ENCODE data around the gene AXIN1. TPM values are rescaled to one million over a fixed set of nuclear protein-coding genes. Genes with fewer than 3 reads are reported as not detected.
A peak's percentile ranks its signal among the peaks of the same experiment; 100 is the strongest.
"Not testable (repeated sequence)": the region's sequence is repeated elsewhere in the genome, so short reads cannot be mapped to it uniquely, and the experiment has no call there.

Gene AXIN1
- total RNA-seq, 2 donors from 2014 or later, result 20.1 to 29.1 TPM

GRCh38 chr16:345772-346171, 6.8 kb downstream of the AXIN1 start:
- H3K36me3 Mint-ChIP-seq, result no peaks in the 10 kb centered on the region
- peaks cover 73 to 75% of the 10 kb centered on the region in 2 donors for H3K4me1 Mint-ChIP-seq (ENCODE audit: low read depth in 2 of 2)
- H3K9me3 Mint-ChIP-seq, result no peaks in the 10 kb centered on the region
- DNase-seq (ENCODE audit: low spot score), result no peak
- peak overlapping the region; percentile 71 for H3K4me3 Mint-ChIP-seq
- no peak overlapping the region for H3K27ac Mint-ChIP-seq
- peak; percentile 20 to 76 for ATAC-seq
- H3K27me3 Mint-ChIP-seq, result no peaks in the 10 kb centered on the region

GRCh38 chr16:342455-343213, 9.9 kb downstream of the AXIN1 start:
- Mint-ChIP-seq H3K27ac (peak overlapping the region; percentile 38 to 39), H3K36me3 (no peaks in the 10 kb centered on the region), H3K9me3 (no peaks in the 10 kb centered on the region), H3K27me3 (no peaks in the 10 kb centered on the region), H3K4me3 (peak overlapping the region; percentile 59), H3K4me1 (ENCODE audit: low read depth in 2 of 2) (peaks cover 64 to 65% of the 10 kb centered on the region in 2 donors)
- DNase-seq (ENCODE audit: low spot score) (no peak), ATAC-seq (no peak)

GRCh38 chr16:341974-342336, 10.6 kb downstream of the AXIN1 start:
- H3K27me3 Mint-ChIP-seq; H3K36me3 Mint-ChIP-seq; H3K9me3 Mint-ChIP-seq; ATAC-seq; DNase-seq (ENCODE audit: low spot score): not testable (repeated sequence)
- Mint-ChIP-seq H3K4me1 (ENCODE audit: low read depth in 2 of 2) (peaks cover 57 to 59% of the 10 kb centered on the region in 2 donors), H3K27ac (peak overlapping the region; percentile 39 to 72), H3K4me3 (peak overlapping the region; percentile 59)

- peaks cover 55% of the 10 kb centered on the region in 2 donors for H3K4me1 Mint-ChIP-seq (ENCODE audit: low read depth in 2 of 2)
- ATAC-seq; H3K27me3 Mint-ChIP-seq; DNase-seq (ENCODE audit: low spot score); H3K36me3 Mint-ChIP-seq; H3K9me3 Mint-ChIP-seq: not testable (repeated sequence)
- H3K27ac Mint-ChIP-seq, result peak overlapping the region; percentile 39 to 72
- H3K4me3 Mint-ChIP-seq, result peak overlapping the region; percentile 59
Measured at GRCh38 chr16:341095-341973, 11.2 kb downstream of the AXIN1 start.

GRCh38 chr16:340370-341091, 12.0 kb downstream of the AXIN1 start:
- peak overlapping the region; percentile 33 to 56 for H3K27ac Mint-ChIP-seq
- H3K4me1 Mint-ChIP-seq (ENCODE audit: low read depth in 2 of 2), result peaks cover 55% of the 10 kb centered on the region in 2 donors
- no peaks in the 10 kb centered on the region for H3K27me3 Mint-ChIP-seq
- no peak for DNase-seq (ENCODE audit: low spot score)
- H3K36me3 Mint-ChIP-seq, result no peaks in the 10 kb centered on the region
- peak overlapping the region; percentile 60 for H3K4me3 Mint-ChIP-seq
- no peak for ATAC-seq
- no peaks in the 10 kb centered on the region for H3K9me3 Mint-ChIP-seq

GRCh38 chr16:339680-340079, 12.8 kb downstream of the AXIN1 start:
- DNase-seq (ENCODE audit: low spot score), result no peak
- H3K27me3 Mint-ChIP-seq, result no peaks in the 10 kb centered on the region
- peaks cover 54 to 55% of the 10 kb centered on the region in 2 donors for H3K4me1 Mint-ChIP-seq (ENCODE audit: low read depth in 2 of 2)
- H3K27ac Mint-ChIP-seq, result peak overlapping the region; percentile 33 to 56
- peak overlapping the region; percentile 60 for H3K4me3 Mint-ChIP-seq
- peak; percentile 62 to 70 for ATAC-seq
- H3K36me3 Mint-ChIP-seq, result no peaks in the 10 kb centered on the region
- H3K9me3 Mint-ChIP-seq, result no peaks in the 10 kb centered on the region

- H3K9me3 Mint-ChIP-seq, result no peaks in the 10 kb centered on the region
Measured at GRCh38 chr16:337975-338575, 14.4 kb downstream of the AXIN1 start.

GRCh38 chr16:337437-337836, 15.1 kb downstream of the AXIN1 start:
- Mint-ChIP-seq H3K9me3 (no peaks in the 10 kb centered on the region), H3K36me3 (no peaks in the 10 kb centered on the region), H3K4me1 (ENCODE audit: low read depth in 2 of 2) (peaks cover 58 to 59% of the 10 kb centered on the region in 2 donors), H3K27ac (no peak overlapping the region), H3K27me3 (no peaks in the 10 kb centered on the region), H3K4me3 (no peak overlapping the region)
- DNase-seq (ENCODE audit: low spot score), result no peak
- ATAC-seq, result no peak

More at GRCh38 chr16:337975-338575, 14.4 kb downstream of the AXIN1 start:
- DNase-seq (ENCODE audit: low spot score), result no peak
- peaks cover 62 to 64% of the 10 kb centered on the region in 2 donors for H3K4me1 Mint-ChIP-seq (ENCODE audit: low read depth in 2 of 2)
- peak overlapping the region; percentile 27 to 46 for H3K27ac Mint-ChIP-seq
- H3K36me3 Mint-ChIP-seq, result no peaks in the 10 kb centered on the region
- H3K4me3 Mint-ChIP-seq, result no peak overlapping the region
- peak; percentile 41 to 54 for ATAC-seq
- H3K27me3 Mint-ChIP-seq, result no peaks in the 10 kb centered on the region

GRCh38 chr16:336269-336668, 16.3 kb downstream of the AXIN1 start:
- ATAC-seq (no peak), DNase-seq (ENCODE audit: low spot score) (no peak)
- Mint-ChIP-seq H3K27me3 (no peaks in the 10 kb centered on the region), H3K4me1 (ENCODE audit: low read depth in 2 of 2) (peaks cover 57 to 58% of the 10 kb centered on the region in 2 donors), H3K9me3 (no peaks in the 10 kb centered on the region), H3K36me3 (no peaks in the 10 kb centered on the region), H3K4me3 (peak overlapping the region; percentile 28), H3K27ac (peak overlapping the region; percentile 7 to 38)

- ATAC-seq; H3K27me3 Mint-ChIP-seq; DNase-seq (ENCODE audit: low spot score); H3K36me3 Mint-ChIP-seq; H3K9me3 Mint-ChIP-seq: not testable (repeated sequence)
- Mint-ChIP-seq H3K27ac (peak overlapping the region; percentile 7 to 38), H3K4me1 (ENCODE audit: low read depth in 2 of 2) (peaks cover 60 to 67% of the 10 kb centered on the region in 2 donors), H3K4me3 (peak overlapping the region; percentile 26)
Measured at GRCh38 chr16:334861-335632, 17.5 kb downstream of the AXIN1 start.

GRCh38 chr16:334164-334832, 18.2 kb downstream of the AXIN1 start:
- H3K36me3 Mint-ChIP-seq; H3K4me3 Mint-ChIP-seq; ATAC-seq; H3K27ac Mint-ChIP-seq; H3K27me3 Mint-ChIP-seq; H3K9me3 Mint-ChIP-seq; DNase-seq (ENCODE audit: low spot score): not testable (repeated sequence)
- H3K4me1 Mint-ChIP-seq (ENCODE audit: low read depth in 2 of 2), result peaks cover 57 to 63% of the 10 kb centered on the region in 2 donors

- H3K9me3 Mint-ChIP-seq, result no peaks in the 10 kb centered on the region
- H3K27ac Mint-ChIP-seq, result no peak overlapping the region
- no peaks in the 10 kb centered on the region for H3K27me3 Mint-ChIP-seq
- H3K4me1 Mint-ChIP-seq (ENCODE audit: low read depth in 2 of 2), result peaks cover 54 to 59% of the 10 kb centered on the region in 2 donors
- ATAC-seq, result no peak
- H3K36me3 Mint-ChIP-seq, result no peaks in the 10 kb centered on the region
- H3K4me3 Mint-ChIP-seq, result no peak overlapping the region
- no peak for DNase-seq (ENCODE audit: low spot score)
Measured at GRCh38 chr16:333406-334094, 19.0 kb downstream of the AXIN1 start.

All from natural killer cell treated with Interleukin-12 subunit alpha and Interleukin-12 subunit beta and Interleukin-15 and Interleukin-18, amount 100 ng/mL, for 72 hours (primary cell).